Smooth muscle cell (in vitro differentiated cells): Measurements from ENCODE around the gene TMEM218. TPM values are rescaled to one million over a fixed set of nuclear protein-coding genes. Genes with fewer than 3 reads are reported as not detected.

ENCODE experiments used
- DNase-seq: peaks from one replicate; lab custom pipeline; 2025; ENCODE audit not compliant: unreplicated experiment; lab: John Stamatoyannopoulos, UW
- H2AFZ ChIP-seq: fragments of 200-600 bp; sonication (generic); 2 replicates; pipeline ENCODE4 v1.6.0; 2016; ENCODE audit warnings: antibody characterized with exemption, low read depth, mild to moderate bottlenecking
- H3F3A ChIP-seq: fragments of 200-600 bp; sonication (generic); 2 replicates; pipeline ENCODE4 v1.6.0; 2017; ENCODE audit warnings: antibody characterized with exemption, low read depth
- H3K27ac ChIP-seq: fragments of 200-600 bp; sonication (generic); 2 replicates; pipeline ENCODE4 v1.5.1; 2016; ENCODE audit warnings: low read depth, mild to moderate bottlenecking
- H3K27me3 ChIP-seq: fragments of 200-600 bp; sonication (generic); 2 replicates; pipeline ENCODE4 v1.6.1; 2016; ENCODE audit warnings: low read depth, mild to moderate bottlenecking
- H3K36me3 ChIP-seq: fragments of 200-600 bp; sonication (generic); 2 replicates; pipeline ENCODE4 v1.5.1; 2016; ENCODE audit warnings: low read depth
- H3K4me1 ChIP-seq: fragments of 200-600 bp; sonication (generic); 2 replicates; pipeline ENCODE4 v1.5.1; 2016; ENCODE audit warnings: low read depth
- H3K4me2 ChIP-seq: fragments of 200-600 bp; sonication (generic); 2 replicates; pipeline ENCODE4 v1.6.0; 2016; ENCODE audit warnings: mild to moderate bottlenecking
- H3K4me3 ChIP-seq: fragments of 200-600 bp; sonication (generic); 2 replicates; pipeline ENCODE4 v1.5.1; 2016; ENCODE audit warnings: mild to moderate bottlenecking
- H3K79me2 ChIP-seq: fragments of 200-600 bp; sonication (generic); 2 replicates; pipeline ENCODE4 v1.6.0; 2016; ENCODE audit warnings: low read depth, mild to moderate bottlenecking
- H3K9ac ChIP-seq: fragments of 200-600 bp; sonication (generic); 2 replicates; pipeline ENCODE4 v1.6.0; 2016; ENCODE audit warnings: low read depth
- H3K9me3 ChIP-seq: fragments of 200-600 bp; sonication (generic); replicated peaks from 2 replicates; pipeline ENCODE4 v1.5.1; 2016; ENCODE audit warnings: low read depth
- H4K20me1 ChIP-seq: fragments of 200-600 bp; sonication (generic); 2 replicates; pipeline ENCODE4 v1.6.0; 2016; ENCODE audit warnings: low read depth
- CTCF ChIP-seq: fragments of 200-600 bp; sonication (generic); IDR thresholded peaks from 2 replicates; pipeline ENCODE4 v1.5.1; 2017; ENCODE audit warnings: borderline replicate concordance, mild to moderate bottlenecking, antibody characterized with exemption; ENCODE audit not compliant: insufficient read depth, poor library complexity, severe bottlenecking
- WGBS: methylation state at CpG from one replicate; pipeline ENCODE4 v1.1.7; 2016; ENCODE audit warnings: low lambda C conversion rate; 5-methylcytosine and 5-hydroxymethylcytosine counted together
- polyA plus RNA-seq: library from polyadenylated mRNA; unstranded; fragments of >200 nt; fragmentation: Nextera tagmentation; extraction: Ambion mirVana; gene quantifications from 2 replicates; pipeline ENCODE4 v1.2.1, GENCODE V29; 2016
- total RNA-seq: library from RNA; depleted of rRNA; stranded (reverse); fragments of >200 nt; gene quantifications from 2 replicates; pipeline ENCODE4 v1.2.3, GENCODE V29; 2014

The TMEM218 gene
- total and polyA plus RNA-seq, 2 experiments from 2014 or later, result 22.1 to 30.7 TPM

DNA sequence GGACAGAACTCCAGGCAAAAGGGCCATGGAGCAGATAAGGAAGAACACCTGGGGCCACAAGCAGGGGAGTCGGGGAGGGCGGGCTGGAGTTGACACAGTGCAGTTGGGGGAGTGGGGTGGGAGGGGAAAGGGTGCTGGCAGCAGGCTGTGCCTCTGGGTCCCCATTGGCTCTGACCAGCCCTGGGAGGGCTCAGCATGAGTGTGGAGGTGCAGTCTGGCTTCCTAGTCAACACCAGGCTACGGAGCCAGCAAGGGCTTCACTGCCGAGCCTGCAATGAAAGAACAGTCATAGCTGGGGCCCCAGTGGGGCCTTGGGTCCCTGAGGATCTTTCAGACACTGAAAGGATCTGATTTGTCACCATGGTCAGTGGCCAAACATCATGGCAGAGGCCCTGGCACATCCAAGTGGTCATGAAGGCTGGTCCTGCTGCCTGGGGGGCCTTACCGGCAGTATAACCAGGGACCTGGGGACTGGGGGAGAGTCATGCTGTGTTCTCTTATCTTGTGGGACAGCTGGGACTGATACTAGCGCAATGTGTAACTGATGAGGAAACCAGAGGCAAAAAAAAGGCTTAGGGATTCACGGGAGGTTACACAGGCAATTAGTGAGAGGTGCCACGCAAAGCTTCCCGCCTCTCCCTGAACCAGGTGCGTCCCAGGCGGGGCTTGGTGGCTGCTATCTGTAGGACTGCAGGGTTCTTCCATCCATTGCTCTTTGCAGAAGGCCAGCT, 36.8 kb downstream of the TMEM218 start:
- no peaks in the 10 kb centered on the region for H3K79me2 ChIP-seq
- H3K27ac ChIP-seq, result no peak overlapping the region

DNA sequence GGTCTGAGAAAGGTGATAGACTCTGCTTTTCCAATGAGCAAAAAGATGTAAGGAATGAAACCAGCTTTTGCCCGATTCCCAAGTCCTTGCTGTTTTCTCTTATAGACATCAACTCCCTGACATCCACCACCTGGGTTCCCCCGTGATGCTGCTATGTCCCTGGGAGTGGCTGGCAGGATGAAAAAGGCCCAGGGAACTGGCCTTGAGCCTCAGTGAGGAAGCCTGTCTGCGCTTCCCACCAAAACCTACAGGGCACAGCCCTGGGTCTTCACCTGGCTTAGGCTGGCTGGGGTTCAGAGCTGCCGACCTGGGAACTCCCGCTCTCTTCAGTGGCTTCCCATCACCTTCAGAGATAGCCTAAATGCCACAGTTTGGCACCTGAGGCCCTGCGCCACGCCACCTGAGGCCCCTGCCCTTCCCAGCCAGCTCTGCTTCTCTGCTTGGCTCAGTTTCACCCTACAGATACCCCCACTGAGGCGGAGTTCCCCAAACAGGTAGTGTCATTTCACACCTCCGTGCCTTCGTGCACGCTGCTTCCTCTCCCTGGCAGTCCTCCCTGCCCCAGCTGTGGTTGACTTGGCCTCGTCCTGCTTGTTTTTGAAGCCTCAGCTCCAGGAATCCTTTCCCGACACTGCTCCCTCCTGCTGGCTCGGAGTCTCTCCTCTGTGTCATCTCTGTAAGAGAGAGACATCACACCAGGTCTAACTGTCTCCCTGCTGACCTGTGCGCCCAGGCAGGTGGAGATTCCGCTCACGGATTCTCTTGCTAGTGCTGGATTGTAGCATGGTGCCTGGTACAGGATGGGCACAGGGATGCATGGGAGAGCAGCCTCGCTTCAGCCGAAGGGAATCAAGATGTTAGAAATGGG, 37.6 kb downstream of the TMEM218 start:
- Histone ChIP-seq H3K36me3 (no peaks in the 10 kb centered on the region), H3K4me3 (no peak overlapping the region), H2AFZ (no peak overlapping the region), H3K4me2 (no peak overlapping the region), H3K4me1 (peaks cover 8% of the 10 kb centered on the region), H4K20me1 (no peaks in the 10 kb centered on the region), H3K9me3 (no peaks in the 10 kb centered on the region), H3K27ac (no peak overlapping the region), H3K27me3 (no peaks in the 10 kb centered on the region), H3F3A (no peaks in the 10 kb centered on the region), H3K79me2 (no peaks in the 10 kb centered on the region), H3K9ac (no peak overlapping the region)
- WGBS, result 88% methylated on average over 19 of the region's 19 CpGs
- DNase-seq, result no peak
- no peak for TF ChIP-seq CTCF

More for the DNA sequence above, 36.8 kb downstream of the TMEM218 start:
- peaks cover 8% of the 10 kb centered on the region for H3K4me1 ChIP-seq
- no peak for DNase-seq
- H3K9ac ChIP-seq, result no peak overlapping the region
- H4K20me1 ChIP-seq, result no peaks in the 10 kb centered on the region
- WGBS, result 82% methylated on average over 11 of the region's 11 CpGs
- H3K9me3 ChIP-seq, result no peaks in the 10 kb centered on the region
- H3K4me3 ChIP-seq, result no peak overlapping the region
- no peak overlapping the region for H3K4me2 ChIP-seq
- H3K36me3 ChIP-seq, result no peaks in the 10 kb centered on the region
- TF ChIP-seq CTCF, result no peak
- no peaks in the 10 kb centered on the region for H3F3A ChIP-seq
- no peak overlapping the region for H2AFZ ChIP-seq
- no peaks in the 10 kb centered on the region for H3K27me3 ChIP-seq

GRCh38 chr11:125072961-125073590, 38.4 kb downstream of the TMEM218 start:
- Histone ChIP-seq H4K20me1 (no peaks in the 10 kb centered on the region), H3K4me1 (peaks cover 8% of the 10 kb centered on the region), H2AFZ (no peak overlapping the region), H3F3A (no peaks in the 10 kb centered on the region), H3K9me3 (no peaks in the 10 kb centered on the region), H3K4me2 (no peak overlapping the region), H3K4me3 (no peak overlapping the region), H3K79me2 (no peaks in the 10 kb centered on the region), H3K27ac (no peak overlapping the region), H3K27me3 (no peaks in the 10 kb centered on the region), H3K9ac (no peak overlapping the region), H3K36me3 (no peaks in the 10 kb centered on the region)
- no peak for DNase-seq
- no peak for TF ChIP-seq CTCF
- WGBS, result 96% methylated on average over 12 of the region's 12 CpGs
